SK-N-SH treated with all-trans-retinoic acid at 6 μM for 48 hours (cell line): Measurements from ENCODE around the gene TOMM40L.

ENCODE experiments used
- ARNTL ChIP-seq: fragments of 450-650 bp; formaldehyde crosslinking; IDR thresholded peaks from 2 replicates; pipeline ENCODE4 v1.5.0; 2020; ENCODE audit warnings: low read depth, mild to moderate bottlenecking, moderate library complexity, borderline replicate concordance
- ZNF70 ChIP-seq: fragments of 450-650 bp; formaldehyde crosslinking; IDR thresholded peaks from 2 replicates; pipeline ENCODE4 v1.5.0; 2020; ENCODE audit warnings: mild to moderate bottlenecking, moderate library complexity

GRCh38 chr1:161198194-161198896 is 27.5 kb upstream of the TOMM40L start:
- TF ChIP-seq ZNF70 (no peak), ARNTL (CRISPR knock-in tag) (no peak)
